ENCODE data around the gene KCNIP4. TPM values are rescaled to one million over a fixed set of nuclear protein-coding genes. Genes with fewer than 3 reads are reported as not detected.

KCNIP4 gene
- total RNA-seq, 1 donor from 2014 or later = 0.39 TPM

DNA sequence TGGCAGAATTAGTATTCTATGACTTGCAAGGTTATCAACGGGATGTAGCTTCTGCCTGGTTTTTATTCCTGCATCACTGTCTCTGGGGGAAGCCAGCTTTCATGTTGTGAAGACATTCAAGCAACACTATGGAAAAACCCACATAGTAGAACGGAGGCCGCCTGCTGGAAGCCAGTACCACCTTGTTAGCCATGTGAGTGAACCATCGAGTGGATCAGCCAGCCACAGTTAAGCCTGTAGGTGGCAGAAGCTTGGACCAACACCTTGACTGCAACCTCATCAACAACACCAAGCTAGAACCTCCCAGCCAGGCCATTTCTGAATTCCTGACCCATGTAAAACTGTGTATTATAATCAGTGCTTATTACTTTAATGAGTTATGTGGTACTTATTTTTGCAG is 538.2 kb downstream of the KCNIP4 start:
- no peaks in the 10 kb centered on the region for H3K4me1 Mint-ChIP-seq
- H3K4me1 ChIP-seq = no peaks in the 10 kb centered on the region
- H3K79me2 ChIP-seq (ENCODE audit: low read depth) = no peaks in the 10 kb centered on the region
- H3K27ac Mint-ChIP-seq = no peak overlapping the region
- H3K9me3 Mint-ChIP-seq = no peaks in the 10 kb centered on the region
- peaks cover 3% of the 10 kb centered on the region for H3K27me3 Mint-ChIP-seq (ENCODE audit: insufficient read depth, low read depth)
- no peak overlapping the region for H3K27ac ChIP-seq
- H3K9me3 ChIP-seq (ENCODE audit: low read depth) = no peaks in the 10 kb centered on the region
- H3K36me3 ChIP-seq = no peaks in the 10 kb centered on the region
- no peak overlapping the region for H3K9ac ChIP-seq
- H3K36me3 Mint-ChIP-seq = no peaks in the 10 kb centered on the region
- no peak overlapping the region for H3K4me3 Mint-ChIP-seq
- H3K4me2 ChIP-seq = no peak overlapping the region
- H3F3A ChIP-seq (ENCODE audit: low read depth) = no peaks in the 10 kb centered on the region
- H3K27me3 ChIP-seq = no peaks in the 10 kb centered on the region
- no peak overlapping the region for H3K4me3 ChIP-seq
- DNase-seq (ENCODE audit: low spot score) = no peak
- no peak for TF ChIP-seq CTCF (IDR thresholded peaks at IDR 0.05)
- TF ChIP-seq EZH2 (IDR thresholded peaks at IDR 0.05) = no peak
- no peak for TF ChIP-seq EZH2phosphoT487 (IDR thresholded peaks at IDR 0.05)
- no peak overlapping the region for H2AFZ ChIP-seq (replicated peaks)
- H4K20me1 ChIP-seq (ENCODE audit: low read depth) = no peaks in the 10 kb centered on the region

DNA sequence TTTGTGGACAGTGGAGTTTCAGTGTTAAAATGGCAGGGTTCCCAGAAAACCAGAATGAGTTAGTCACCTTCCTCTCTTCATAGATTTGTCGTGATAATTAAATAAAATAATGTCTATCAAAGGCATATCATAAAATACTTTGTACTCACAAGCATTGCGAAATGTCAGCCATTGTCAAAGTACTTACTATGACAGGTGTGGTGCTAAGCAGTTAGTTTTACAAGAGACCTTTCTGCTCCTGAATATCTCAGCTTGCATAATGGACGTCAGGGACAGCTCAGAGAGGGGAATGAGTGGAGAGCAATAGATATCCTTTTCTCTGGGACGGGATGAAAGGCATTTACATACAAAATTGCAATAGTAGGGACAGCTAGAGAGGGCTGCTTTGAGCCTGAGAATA is 560.9 kb downstream of the KCNIP4 start:
- TF ChIP-seq CTCF (IDR thresholded peaks at IDR 0.05) (no peak), EZH2phosphoT487 (IDR thresholded peaks at IDR 0.05) (no peak), EZH2 (IDR thresholded peaks at IDR 0.05) (no peak)
- Histone ChIP-seq H3K27me3 (no peaks in the 10 kb centered on the region), H3K9me3 (ENCODE audit: low read depth) (no peaks in the 10 kb centered on the region)

GRCh38 chr4:21386166-21386780 is 562.3 kb downstream of the KCNIP4 start:
- no peak overlapping the region for H2AFZ ChIP-seq (replicated peaks)
- H3K9me3 Mint-ChIP-seq = no peaks in the 10 kb centered on the region
- H3K9me3 ChIP-seq (ENCODE audit: low read depth) = no peaks in the 10 kb centered on the region
- TF ChIP-seq CTCF (IDR thresholded peaks at IDR 0.05) = no peak
- no peak for TF ChIP-seq EZH2 (IDR thresholded peaks at IDR 0.05)
- no peak for TF ChIP-seq EZH2phosphoT487 (IDR thresholded peaks at IDR 0.05)
- no peaks in the 10 kb centered on the region for H3K36me3 Mint-ChIP-seq
- H3K27ac ChIP-seq = no peak overlapping the region
- no peaks in the 10 kb centered on the region for H4K20me1 ChIP-seq (ENCODE audit: low read depth)
- no peaks in the 10 kb centered on the region for H3K4me1 Mint-ChIP-seq
- no peak overlapping the region for H3K4me2 ChIP-seq
- H3K27me3 Mint-ChIP-seq (ENCODE audit: insufficient read depth, low read depth) = no peaks in the 10 kb centered on the region
- H3K27ac Mint-ChIP-seq = no peak overlapping the region
- no peaks in the 10 kb centered on the region for H3K4me1 ChIP-seq
- no peak overlapping the region for H3K9ac ChIP-seq
- DNase-seq (ENCODE audit: low spot score) = no peak
- no peaks in the 10 kb centered on the region for H3K27me3 ChIP-seq
- H3K4me3 Mint-ChIP-seq = no peak overlapping the region
- no peaks in the 10 kb centered on the region for H3K79me2 ChIP-seq (ENCODE audit: low read depth)
- no peaks in the 10 kb centered on the region for H3F3A ChIP-seq (ENCODE audit: low read depth)
- H3K36me3 ChIP-seq = no peaks in the 10 kb centered on the region
- H3K4me3 ChIP-seq = no peak overlapping the region

More for the DNA sequence above, 560.9 kb downstream of the KCNIP4 start:
- H3K27ac Mint-ChIP-seq = no peak overlapping the region
- no peak overlapping the region for H3K4me3 ChIP-seq
- H3F3A ChIP-seq (ENCODE audit: low read depth) = no peaks in the 10 kb centered on the region
- H2AFZ ChIP-seq (replicated peaks) = no peak overlapping the region
- H3K4me3 Mint-ChIP-seq = no peak overlapping the region
- no peaks in the 10 kb centered on the region for H4K20me1 ChIP-seq (ENCODE audit: low read depth)
- H3K79me2 ChIP-seq (ENCODE audit: low read depth) = no peaks in the 10 kb centered on the region
- no peaks in the 10 kb centered on the region for H3K4me1 Mint-ChIP-seq
- no peaks in the 10 kb centered on the region for H3K27me3 Mint-ChIP-seq (ENCODE audit: insufficient read depth, low read depth)
- DNase-seq (ENCODE audit: low spot score) = no peak
- no peak overlapping the region for H3K9ac ChIP-seq
- H3K36me3 ChIP-seq = no peaks in the 10 kb centered on the region
- no peaks in the 10 kb centered on the region for H3K4me1 ChIP-seq
- H3K9me3 Mint-ChIP-seq = peaks cover 2% of the 10 kb centered on the region
- H3K4me2 ChIP-seq = no peak overlapping the region
- H3K27ac ChIP-seq = no peak overlapping the region
- no peaks in the 10 kb centered on the region for H3K36me3 Mint-ChIP-seq
